ENCODE measurements around the gene GALNS. TPM values are rescaled to one million over a fixed set of nuclear protein-coding genes. Genes with fewer than 3 reads are reported as not detected.

GALNS gene
- total RNA-seq, result 18.2 and 23.8 TPM in 2 replicates

DNA sequence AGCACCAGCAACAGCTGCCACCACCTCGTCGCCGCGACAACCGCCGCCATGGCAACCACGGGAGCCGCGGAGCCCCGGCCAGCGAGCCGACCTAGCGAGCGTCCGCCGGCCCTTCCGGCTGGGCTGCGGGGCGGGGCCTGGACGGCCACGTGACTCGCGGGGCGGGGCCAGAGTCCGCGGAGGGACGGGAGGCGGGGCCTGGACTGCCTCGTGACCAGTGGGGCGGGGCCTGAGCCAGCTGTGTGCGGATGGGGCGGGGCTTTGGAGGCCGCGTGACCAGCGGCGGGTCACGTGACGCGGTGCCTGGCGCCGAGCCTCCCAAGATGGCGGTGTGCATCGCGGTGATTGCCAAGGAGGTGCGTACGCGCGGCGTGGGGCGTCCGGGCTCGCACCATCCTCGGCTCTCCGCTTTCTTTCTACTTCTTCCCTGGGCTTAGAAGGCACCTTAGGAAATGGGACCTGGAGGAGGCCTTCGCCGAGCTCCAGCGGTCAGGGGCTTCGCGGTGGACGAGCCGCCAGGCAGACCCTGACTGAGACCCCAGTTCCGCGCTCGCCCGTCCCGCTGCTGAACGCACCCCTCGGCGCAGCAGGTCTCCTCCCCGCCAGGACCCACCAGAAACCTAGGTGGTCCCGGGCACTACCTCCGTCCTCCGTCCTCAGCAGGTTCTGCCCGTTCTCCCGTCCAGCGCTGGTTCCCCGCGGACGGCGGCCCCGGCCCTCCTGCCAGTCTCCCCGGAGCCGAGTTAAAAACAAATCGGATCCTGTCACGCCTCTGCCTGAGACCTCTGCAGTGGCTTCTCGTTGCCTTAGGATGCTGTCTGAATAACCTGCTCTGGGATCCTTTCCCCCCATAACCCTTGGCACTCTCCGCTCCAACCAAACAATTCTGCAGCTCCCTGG, at the start of gene GALNS, which contains the start of gene TRAPPC2L:
Gene GALNS (minus strand): TSS at position 120 of the 900 bp plus-strand sequence. CDS start 70 bp downstream, at position 50.
Gene TRAPPC2L (plus strand): TSS at position 300 of the 900 bp plus-strand sequence. CDS start 24 bp downstream, at position 324.

DNA sequence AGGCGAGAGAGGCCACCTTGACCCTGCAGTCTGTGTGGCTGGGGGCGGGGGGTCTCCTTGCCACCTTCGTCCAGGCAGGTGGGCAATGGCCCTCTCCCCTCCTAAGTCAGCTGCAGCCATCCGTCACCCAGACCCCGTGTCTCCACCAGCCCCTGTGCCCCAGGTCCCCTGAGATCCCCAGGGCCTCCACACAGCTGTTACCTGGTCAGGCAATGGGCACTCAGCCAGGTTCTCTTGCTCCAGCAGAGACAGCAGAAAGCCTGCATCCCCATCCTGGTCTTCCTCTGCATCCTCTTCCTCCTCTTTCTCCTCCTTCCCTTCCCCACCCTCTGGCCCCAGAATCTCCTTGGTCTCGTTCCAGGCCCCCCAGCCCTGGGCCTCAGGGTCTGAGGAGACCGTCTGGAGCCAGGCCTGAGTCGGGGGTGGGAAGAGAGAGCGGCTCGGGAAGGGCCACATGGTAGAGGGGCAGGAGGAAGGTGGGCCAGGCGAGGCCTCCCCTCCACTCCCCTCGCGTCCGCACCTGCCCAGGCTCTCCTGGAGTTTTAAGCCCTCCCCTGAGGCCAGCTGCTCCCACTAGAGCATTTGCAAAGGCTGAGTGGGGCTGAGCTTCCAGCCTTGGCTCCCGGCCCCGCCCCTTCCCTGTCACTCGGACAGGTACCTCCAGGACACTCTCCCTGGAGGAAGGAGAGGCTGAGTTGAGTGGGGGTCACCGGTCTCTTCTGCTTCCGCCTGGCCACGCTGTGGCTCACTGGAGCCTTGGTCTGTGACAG, 9.6 kb upstream of the GALNS start, which contains the start of gene PABPN1L:
Gene PABPN1L (minus strand): TSS at position 510 of the 770 bp plus-strand sequence. CDS start 54 bp downstream, at position 456.

GRCh38 chr16:88811769-88812512, 44.8 kb downstream of the GALNS start, which contains the start of gene APRT:
TSS of gene APRT (minus strand) at chr16:88811928. CDS start at chr16:88811899, 29 bp downstream.

GRCh38 chr16:88803264-88803987, 53.3 kb downstream of the GALNS start, which contains the start of gene CDT1:
TSS of gene CDT1 (plus strand) at chr16:88803789. CDS start at chr16:88803832, 43 bp downstream.

GRCh38 chr16:88785106-88785924, 71.4 kb downstream of the GALNS start, which contains the start of gene PIEZO1:
TSS of gene PIEZO1 (minus strand) at chr16:88785220. CDS start at chr16:88784964, 256 bp downstream.

Other genes starting within 250 kb of the GALNS start
- not detected in 2 replicates for gene IL17C, start 218.4 kb downstream of the GALNS start, total RNA-seq
- 88.1 and 94.3 TPM in 2 replicates for gene CYBA, start 205.9 kb downstream of the GALNS start, total RNA-seq
- 238 and 321 TPM in 2 replicates for gene MVD, start 193.9 kb downstream of the GALNS start, total RNA-seq
- 0.57 TPM in 1 of 2 replicates, not detected in the other for gene SNAI3, start 170.4 kb downstream of the GALNS start, total RNA-seq
- gene RNF166, start 150.5 kb downstream of the GALNS start, total RNA-seq, result 10.5 and 12.8 TPM in 2 replicates
- gene CTU2, start 150.4 kb downstream of the GALNS start, total RNA-seq, result 11.0 and 24.8 TPM in 2 replicates
- 167 and 172 TPM in 2 replicates for gene PIEZO1, start 71.7 kb downstream of the GALNS start, total RNA-seq
- 19.9 and 44.1 TPM in 2 replicates for gene CDT1, start 53.2 kb downstream of the GALNS start, total RNA-seq
- 209 and 236 TPM in 2 replicates for gene APRT, start 45.0 kb downstream of the GALNS start, total RNA-seq
- gene TRAPPC2L, start 180 bp upstream of the GALNS start, total RNA-seq, result 33.3 and 50.0 TPM in 2 replicates
- gene PABPN1L, start 9.7 kb upstream of the GALNS start, total RNA-seq, result not detected in 2 replicates
- gene CBFA2T3, start 120.3 kb upstream of the GALNS start, total RNA-seq, result 0.11 and 0.23 TPM in 2 replicates
- 22.5 and 36.7 TPM in 2 replicates for gene ACSF3, start 236.9 kb upstream of the GALNS start, total RNA-seq

All from hair follicular keratinocyte (primary cell).